ENCODE data around the gene IFT57. TPM values are rescaled to one million over a fixed set of nuclear protein-coding genes. Genes with fewer than 3 reads are reported as not detected.

The IFT57 gene
- total RNA-seq, 8 experiments from 2014 or later: 21.4 to 80.5 (median 29.2) TPM

GRCh38 chr3:108127301-108127988 lies 94.8 kb downstream of the IFT57 start:
- 76 to 96% (median 85%) methylated on average over 3 to 9 of the region's 9 CpGs for WGBS, 10 experiments

DNA sequence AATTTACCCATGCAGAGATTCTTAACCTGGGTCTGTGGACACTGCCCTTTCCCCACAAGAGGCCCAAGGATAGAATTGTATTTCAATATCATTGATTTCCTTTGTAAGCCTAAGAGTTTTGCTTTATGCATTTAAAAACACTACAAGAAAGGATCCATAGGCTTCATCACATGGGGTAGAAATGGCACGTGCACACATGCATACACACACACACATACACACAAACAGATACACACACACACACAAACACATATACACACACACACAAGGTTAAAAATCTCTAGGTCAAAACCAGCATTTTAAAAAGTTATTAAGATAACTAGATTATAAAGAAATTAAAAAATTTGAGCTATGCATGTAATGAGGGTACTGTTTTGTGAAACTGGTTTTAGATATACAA lies 95.9 kb downstream of the IFT57 start:
- ATAC-seq (replicated peaks in 6 of 8): no peak
- Histone ChIP-seq H3K4me1 (replicated peaks in 1 of 2) (peaks cover 15 to 19% of the 10 kb centered on the region in 2 donors), H3K4me3 (no peak overlapping the region), H3K27ac (no peak overlapping the region)
- 100% methylated on average over 1 of the region's 1 CpG; no CpG with 5 or more reads in 5 of the 10 experiments for WGBS, 10 experiments
- in situ Hi-C loops (cut with MboI; ENCODE audit: low pct_unique_long_range_greater_than_20kb in 2 of 9, low sequenced_read_pairs in 9 of 9, unreplicated experiment in 9 of 9): no loop called here

More at GRCh38 chr3:108127301-108127988, 94.8 kb downstream of the IFT57 start:
- Histone ChIP-seq H3K4me1 (replicated peaks in 1 of 2) (peaks cover 15 to 19% of the 10 kb centered on the region in 2 donors), H3K4me3 (no peak overlapping the region), H3K27ac (no peak overlapping the region)
- ATAC-seq (replicated peaks in 6 of 8): no peak
- in situ Hi-C loops (cut with MboI; ENCODE audit: low pct_unique_long_range_greater_than_20kb in 2 of 9, low sequenced_read_pairs in 9 of 9, unreplicated experiment in 9 of 9): no loop called here

- WGBS, 10 experiments: 71 to 100% (median 96%) methylated on average over 1 to 5 of the region's 6 CpGs; no CpG with 5 or more reads in 1 of the 10 experiments
- peaks cover 15 to 19% of the 10 kb centered on the region in 2 donors for H3K4me1 ChIP-seq (replicated peaks in 1 of 2)
- H3K4me3 ChIP-seq: no peak overlapping the region
- in situ Hi-C loops (cut with MboI; ENCODE audit: low pct_unique_long_range_greater_than_20kb in 2 of 9, low sequenced_read_pairs in 9 of 9, unreplicated experiment in 9 of 9): no loop called here
- no peak overlapping the region for H3K27ac ChIP-seq
- ATAC-seq (replicated peaks in 6 of 8): peak in 5 of 8 experiments; percentile 29 to 62 (median 44)
Observed at GRCh38 chr3:108125550-108126071, 96.6 kb downstream of the IFT57 start.

- peaks cover 15 to 19% of the 10 kb centered on the region in 2 donors for H3K4me1 ChIP-seq (replicated peaks in 1 of 2)
- in situ Hi-C loops (cut with MboI; ENCODE audit: low pct_unique_long_range_greater_than_20kb in 2 of 9, low sequenced_read_pairs in 9 of 9, unreplicated experiment in 9 of 9): no loop called here
- no peak overlapping the region for H3K27ac ChIP-seq
- no peak overlapping the region for H3K4me3 ChIP-seq
- 91 to 100% (median 98%) methylated on average over 1 to 4 of the region's 4 CpGs; no CpG with 5 or more reads in 1 of the 10 experiments for WGBS, 10 experiments
- no peak for ATAC-seq (replicated peaks in 6 of 8)
Observed at GRCh38 chr3:108125153-108125543, 97.1 kb downstream of the IFT57 start.

GRCh38 chr3:108124337-108125152 lies 97.7 kb downstream of the IFT57 start:
- 0 to 100% (median 75%) methylated on average over 1 to 7 of the region's 10 CpGs; no CpG with 5 or more reads in 2 of the 10 experiments for WGBS, 10 experiments
- ATAC-seq (replicated peaks in 6 of 8): peak; percentile 42 to 97 (median 78)
- Histone ChIP-seq H3K4me3 (no peak overlapping the region), H3K4me1 (replicated peaks in 1 of 2) (peaks cover 15 to 19% of the 10 kb centered on the region in 2 donors), H3K27ac (no peak overlapping the region)
- in situ Hi-C loops (cut with MboI; ENCODE audit: low pct_unique_long_range_greater_than_20kb in 2 of 9, low sequenced_read_pairs in 9 of 9, unreplicated experiment in 9 of 9): no loop called here

DNA sequence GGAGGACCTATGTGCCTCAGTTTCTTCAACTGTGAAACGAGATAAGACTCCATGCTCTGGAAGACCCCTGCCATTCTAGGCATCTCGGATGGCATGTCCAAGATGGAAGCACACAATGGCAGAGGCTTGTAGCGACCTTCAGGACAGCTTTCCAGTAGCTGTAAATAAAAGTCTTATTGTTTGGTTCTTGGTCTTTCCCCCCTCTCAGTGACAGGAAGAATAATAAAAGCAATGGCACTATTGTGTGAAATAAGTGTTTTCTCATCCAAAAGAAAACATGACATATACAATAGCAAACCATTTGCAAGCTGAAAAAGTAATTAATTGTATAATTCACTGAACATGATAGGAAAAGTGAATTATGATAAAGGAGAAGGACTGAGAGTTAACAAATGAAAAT lies 98.9 kb downstream of the IFT57 start:
- H3K27ac ChIP-seq: no peak overlapping the region
- ATAC-seq (replicated peaks in 6 of 8): no peak
- 26 to 100% (median 69%) methylated on average over 1 to 3 of the region's 3 CpGs; no CpG with 5 or more reads in 1 of the 10 experiments for WGBS, 10 experiments
- in situ Hi-C loops (cut with MboI; ENCODE audit: low pct_unique_long_range_greater_than_20kb in 2 of 9, low sequenced_read_pairs in 9 of 9, unreplicated experiment in 9 of 9): no loop called here
- no peak overlapping the region for H3K4me3 ChIP-seq
- peaks cover 15 to 19% of the 10 kb centered on the region in 2 donors for H3K4me1 ChIP-seq (replicated peaks in 1 of 2)

- Histone ChIP-seq H3K27ac (no peak overlapping the region), H3K4me1 (replicated peaks in 1 of 2) (peaks cover 15 to 19% of the 10 kb centered on the region in 2 donors), H3K4me3 (no peak overlapping the region)
- in situ Hi-C loops (cut with MboI; ENCODE audit: low pct_unique_long_range_greater_than_20kb in 2 of 9, low sequenced_read_pairs in 9 of 9, unreplicated experiment in 9 of 9): no loop called here
- 40 to 100% (median 76%) methylated on average over 1 to 3 of the region's 3 CpGs; no CpG with 5 or more reads in 2 of the 10 experiments for WGBS, 10 experiments
- no peak for ATAC-seq (replicated peaks in 6 of 8)
Observed at GRCh38 chr3:108122276-108122675, 99.9 kb downstream of the IFT57 start.

DNA sequence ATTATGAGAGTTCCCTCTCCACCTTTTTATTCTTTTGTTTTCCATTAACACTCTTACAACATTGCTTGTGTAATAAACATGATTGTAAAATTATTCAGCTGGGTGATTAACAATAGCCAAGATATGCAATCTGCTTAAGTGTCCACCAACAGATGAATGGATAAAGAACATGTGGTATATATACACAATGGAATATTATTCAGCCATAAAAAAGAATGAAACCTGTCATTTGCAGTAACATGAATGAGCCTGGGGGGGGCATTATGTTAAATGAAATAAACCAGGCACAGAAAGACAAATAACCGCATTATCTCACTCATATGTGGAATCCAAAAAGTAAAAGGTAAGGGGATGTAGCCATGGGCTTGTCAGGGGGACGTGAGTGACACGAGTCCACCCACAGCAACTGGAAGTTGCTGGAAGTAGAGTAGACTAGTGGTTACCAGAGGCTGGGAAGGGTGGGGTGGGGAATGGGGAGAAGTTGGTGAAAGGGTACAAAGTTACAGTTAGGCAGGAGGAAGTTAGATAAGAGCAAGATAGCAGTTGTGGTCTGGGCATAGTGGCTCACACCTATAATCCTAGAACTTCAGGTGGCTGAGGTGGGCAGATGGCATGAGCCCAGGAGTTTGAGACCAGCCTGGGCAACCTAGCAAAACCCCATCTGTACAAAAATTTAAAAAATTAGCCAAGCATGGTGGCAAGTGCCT lies 102.7 kb downstream of the IFT57 start:
- H3K27ac ChIP-seq: no peak overlapping the region

DNA sequence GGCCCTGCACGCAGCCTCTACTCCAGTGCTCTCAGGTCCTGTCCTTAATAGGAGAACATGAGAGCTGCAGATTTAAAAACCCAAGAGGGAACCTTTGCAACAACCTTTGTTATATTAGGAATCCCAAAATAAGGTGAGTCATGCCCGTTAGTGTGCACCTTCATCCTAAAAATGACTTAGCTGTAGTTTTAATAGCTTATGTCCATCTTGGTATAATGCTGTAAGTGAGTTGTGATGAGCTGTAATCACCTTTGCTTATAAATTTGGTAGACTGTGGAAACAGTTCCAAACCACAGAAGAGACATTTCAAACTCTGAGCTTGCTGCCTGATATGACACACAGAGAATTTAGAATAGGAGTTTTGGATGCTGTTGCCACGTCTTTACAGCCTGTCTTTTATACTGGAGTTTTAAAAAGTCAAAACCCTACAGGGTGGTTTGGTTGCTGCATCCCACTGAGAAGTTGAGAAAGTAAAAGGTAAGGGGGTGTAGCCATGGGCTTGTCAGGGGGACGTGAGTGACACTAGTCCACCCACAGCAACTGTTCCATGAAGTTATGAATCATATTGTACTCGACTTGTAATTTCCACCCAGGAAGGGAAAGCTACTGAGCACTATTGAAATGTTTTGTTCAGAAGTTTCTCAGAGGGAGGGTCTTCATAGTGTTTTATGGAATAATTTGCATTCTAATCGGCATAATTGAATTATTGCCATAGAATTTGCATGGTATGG lies 104.0 kb downstream of the IFT57 start:
- Histone ChIP-seq H3K4me3 (no peak overlapping the region), H3K4me1 (replicated peaks in 1 of 2) (peaks cover 0 to 2% of the 10 kb centered on the region in 2 donors), H3K27ac (no peak overlapping the region)
- no peak for ATAC-seq (replicated peaks in 6 of 8)
- in situ Hi-C loops (cut with MboI; ENCODE audit: low pct_unique_long_range_greater_than_20kb in 2 of 9, low sequenced_read_pairs in 9 of 9, unreplicated experiment in 9 of 9): no loop called here
- WGBS, 10 experiments: 7 to 100% (median 80%) methylated on average over 1 to 6 of the region's 6 CpGs; no CpG with 5 or more reads in 1 of the 10 experiments

More for the DNA sequence above, 102.7 kb downstream of the IFT57 start:
- in situ Hi-C loops (cut with MboI; ENCODE audit: low pct_unique_long_range_greater_than_20kb in 2 of 9, low sequenced_read_pairs in 9 of 9, unreplicated experiment in 9 of 9): no loop called here
- ATAC-seq (replicated peaks in 6 of 8): no peak
- WGBS, 10 experiments: 80 to 100% (median 95%) methylated on average over 1 to 3 of the region's 3 CpGs; no CpG with 5 or more reads in 2 of the 10 experiments
- Histone ChIP-seq H3K4me1 (replicated peaks in 1 of 2) (peaks cover 7 to 10% of the 10 kb centered on the region in 2 donors), H3K4me3 (no peak overlapping the region)

GRCh38 chr3:108117241-108117775 lies 104.9 kb downstream of the IFT57 start:
- Histone ChIP-seq H3K4me3 (no peak overlapping the region), H3K4me1 (replicated peaks in 1 of 2) (peaks cover 0 to 2% of the 10 kb centered on the region in 2 donors), H3K27ac (no peak overlapping the region)
- WGBS, 10 experiments: 5 to 100% (median 67%) methylated on average over 1 to 6 of the region's 6 CpGs
- ATAC-seq (replicated peaks in 6 of 8): peak in 2 of 8 experiments; percentile 44 to 51
- in situ Hi-C loops (cut with MboI; ENCODE audit: low pct_unique_long_range_greater_than_20kb in 2 of 9, low sequenced_read_pairs in 9 of 9, unreplicated experiment in 9 of 9): no loop called here

DNA sequence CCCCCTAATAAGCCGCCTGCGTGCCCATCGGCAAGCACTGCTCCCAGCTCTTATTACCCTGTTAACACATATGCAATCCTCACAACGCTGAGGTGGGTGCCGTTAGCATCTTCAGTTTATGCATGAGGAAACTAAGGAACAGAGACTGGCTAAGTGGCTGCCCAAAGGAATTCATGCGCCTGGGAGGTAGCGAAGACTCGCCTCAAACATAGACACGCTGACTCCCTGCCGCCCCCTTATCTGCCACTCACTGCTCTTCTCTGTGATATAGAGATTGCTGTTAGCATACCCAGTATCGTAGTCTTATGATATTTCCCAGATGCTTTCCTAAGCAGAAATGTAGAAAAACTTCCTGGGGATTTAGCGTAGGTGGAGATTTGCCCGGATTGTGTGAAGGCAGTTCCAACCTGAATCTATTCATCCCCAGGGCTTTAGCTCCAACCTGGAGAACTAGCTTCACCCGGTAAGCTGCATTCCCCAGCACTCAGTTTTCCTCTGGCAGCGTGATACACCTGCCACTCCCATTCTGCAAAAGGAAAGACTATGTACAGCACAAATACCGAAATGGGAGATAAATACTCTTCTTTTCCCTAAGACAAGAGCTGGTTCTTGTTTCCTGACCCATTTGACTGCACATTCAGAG lies 107.7 kb downstream of the IFT57 start:
- ATAC-seq (replicated peaks in 6 of 8): peak in 1 of 8 experiments; percentile 16
- in situ Hi-C loops (cut with MboI; ENCODE audit: low pct_unique_long_range_greater_than_20kb in 2 of 9, low sequenced_read_pairs in 9 of 9, unreplicated experiment in 9 of 9): no loop called here
- WGBS, 10 experiments: 80 to 100% (median 88%) methylated on average over 1 to 10 of the region's 16 CpGs; no CpG with 5 or more reads in 1 of the 10 experiments
- Histone ChIP-seq H3K4me3 (no peak overlapping the region), H3K4me1 (replicated peaks in 1 of 2) (peaks cover 0 to 2% of the 10 kb centered on the region in 2 donors), H3K27ac (no peak overlapping the region)
